ENCODE measurements around the gene GPR26. TPM values are rescaled to one million over a fixed set of nuclear protein-coding genes. Genes with fewer than 3 reads are reported as not detected.
"Not testable (repeated sequence)": the region's sequence is repeated elsewhere in the genome, so short reads cannot be mapped to it uniquely, and the experiment has no call there.

Gene GPR26
- total and polyA plus RNA-seq, 9 donors = 0.10 TPM; not detected in 8

- no peak for DNase-seq
- H3K4me3 ChIP-seq (ENCODE audit: low read length) = no peak overlapping the region
- peaks cover 18% of the 10 kb centered on the region for H3K27me3 ChIP-seq (ENCODE audit: control insufficient read depth, insufficient read depth, low read length)
- no peaks in the 10 kb centered on the region for H3K9me3 ChIP-seq (replicated peaks; ENCODE audit: control insufficient read depth, low read depth, low read length)
- H3K36me3 ChIP-seq (ENCODE audit: control insufficient read depth, insufficient read depth, low read length) = no peaks in the 10 kb centered on the region
- no peak overlapping the region for H3K27ac ChIP-seq (ENCODE audit: low read length)
- H3K4me1 ChIP-seq (ENCODE audit: control insufficient read depth, insufficient read depth, low read length) = no peaks in the 10 kb centered on the region
- 80% methylated on average over 11 of the region's 12 CpGs for WGBS (ENCODE audit: insufficient coverage)
Measured at GRCh38 chr10:123724747-123725146, 58.6 kb downstream of the GPR26 start.

GRCh38 chr10:123726381-123726780 lies 60.2 kb downstream of the GPR26 start:
- no peak overlapping the region for H3K27ac ChIP-seq (ENCODE audit: low read length)
- no peaks in the 10 kb centered on the region for H3K9me3 ChIP-seq (replicated peaks; ENCODE audit: control insufficient read depth, low read depth, low read length)
- H3K4me1 ChIP-seq (ENCODE audit: control insufficient read depth, insufficient read depth, low read length) = no peaks in the 10 kb centered on the region
- peaks cover 12% of the 10 kb centered on the region for H3K27me3 ChIP-seq (ENCODE audit: control insufficient read depth, insufficient read depth, low read length)
- no peak for DNase-seq
- no peaks in the 10 kb centered on the region for H3K36me3 ChIP-seq (ENCODE audit: control insufficient read depth, insufficient read depth, low read length)
- 43% methylated on average over 3 of the region's 3 CpGs for WGBS (ENCODE audit: insufficient coverage)
- H3K4me3 ChIP-seq (ENCODE audit: low read length) = no peak overlapping the region

- peaks cover 12% of the 10 kb centered on the region for H3K27me3 ChIP-seq (ENCODE audit: control insufficient read depth, insufficient read depth, low read length)
- no peak overlapping the region for H3K4me3 ChIP-seq (ENCODE audit: low read length)
- WGBS (ENCODE audit: insufficient coverage) = 37% methylated on average over 2 of the region's 2 CpGs
- H3K9me3 ChIP-seq (replicated peaks; ENCODE audit: control insufficient read depth, low read depth, low read length) = no peaks in the 10 kb centered on the region
- no peaks in the 10 kb centered on the region for H3K36me3 ChIP-seq (ENCODE audit: control insufficient read depth, insufficient read depth, low read length)
- peak; percentile 57 for DNase-seq
- no peak overlapping the region for H3K27ac ChIP-seq (ENCODE audit: low read length)
- H3K4me1 ChIP-seq (ENCODE audit: control insufficient read depth, insufficient read depth, low read length) = no peaks in the 10 kb centered on the region
Measured at GRCh38 chr10:123726836-123727235, 60.7 kb downstream of the GPR26 start.

GRCh38 chr10:123729523-123729922 lies 63.4 kb downstream of the GPR26 start:
- peaks cover 8% of the 10 kb centered on the region for H3K27me3 ChIP-seq (ENCODE audit: control insufficient read depth, insufficient read depth, low read length)
- H3K27ac ChIP-seq (ENCODE audit: low read length) = no peak overlapping the region
- H3K36me3 ChIP-seq (ENCODE audit: control insufficient read depth, insufficient read depth, low read length) = no peaks in the 10 kb centered on the region
- no peaks in the 10 kb centered on the region for H3K4me1 ChIP-seq (ENCODE audit: control insufficient read depth, insufficient read depth, low read length)
- 100% methylated on average over 2 of the region's 6 CpGs for WGBS (ENCODE audit: insufficient coverage)
- no peak overlapping the region for H3K4me3 ChIP-seq (ENCODE audit: low read length)
- H3K9me3 ChIP-seq (replicated peaks; ENCODE audit: control insufficient read depth, low read depth, low read length) = no peaks in the 10 kb centered on the region
- DNase-seq = no peak

- H3K9me3 ChIP-seq (replicated peaks; ENCODE audit: control insufficient read depth, low read depth, low read length); H3K4me3 ChIP-seq (ENCODE audit: low read length); H3K27me3 ChIP-seq (ENCODE audit: control insufficient read depth, insufficient read depth, low read length); H3K4me1 ChIP-seq (ENCODE audit: control insufficient read depth, insufficient read depth, low read length); H3K27ac ChIP-seq (ENCODE audit: low read length); H3K36me3 ChIP-seq (ENCODE audit: control insufficient read depth, insufficient read depth, low read length); DNase-seq: not testable (repeated sequence)
- WGBS (ENCODE audit: insufficient coverage) = no CpG with 5 or more reads among the region's 4 CpGs
Measured at GRCh38 chr10:123736917-123737316, 70.8 kb downstream of the GPR26 start.

GRCh38 chr10:123741146-123741545 lies 75.0 kb downstream of the GPR26 start:
- no peaks in the 10 kb centered on the region for H3K9me3 ChIP-seq (replicated peaks; ENCODE audit: control insufficient read depth, low read depth, low read length)
- H3K4me3 ChIP-seq (ENCODE audit: low read length) = no peak overlapping the region
- no peak overlapping the region for H3K27ac ChIP-seq (ENCODE audit: low read length)
- 80% methylated on average over 2 of the region's 7 CpGs for WGBS (ENCODE audit: insufficient coverage)
- no peak for DNase-seq
- H3K36me3 ChIP-seq (ENCODE audit: control insufficient read depth, insufficient read depth, low read length) = no peaks in the 10 kb centered on the region
- H3K27me3 ChIP-seq (ENCODE audit: control insufficient read depth, insufficient read depth, low read length) = peaks cover 24% of the 10 kb centered on the region
- H3K4me1 ChIP-seq (ENCODE audit: control insufficient read depth, insufficient read depth, low read length) = no peaks in the 10 kb centered on the region

GRCh38 chr10:123741711-123742110 lies 75.6 kb downstream of the GPR26 start:
- no peak overlapping the region for H3K4me3 ChIP-seq (ENCODE audit: low read length)
- H3K4me1 ChIP-seq (ENCODE audit: control insufficient read depth, insufficient read depth, low read length) = peaks cover 5% of the 10 kb centered on the region
- WGBS (ENCODE audit: insufficient coverage) = 78% methylated on average over 5 of the region's 5 CpGs
- H3K36me3 ChIP-seq (ENCODE audit: control insufficient read depth, insufficient read depth, low read length) = no peaks in the 10 kb centered on the region
- H3K9me3 ChIP-seq (replicated peaks; ENCODE audit: control insufficient read depth, low read depth, low read length) = no peaks in the 10 kb centered on the region
- H3K27ac ChIP-seq (ENCODE audit: low read length) = no peak overlapping the region
- H3K27me3 ChIP-seq (ENCODE audit: control insufficient read depth, insufficient read depth, low read length) = peaks cover 30% of the 10 kb centered on the region
- no peak for DNase-seq

- no peak for DNase-seq
- Histone ChIP-seq H3K9me3 (replicated peaks; ENCODE audit: control insufficient read depth, low read depth, low read length) (no peaks in the 10 kb centered on the region), H3K27ac (ENCODE audit: low read length) (no peak overlapping the region), H3K4me1 (ENCODE audit: control insufficient read depth, insufficient read depth, low read length) (peaks cover 5% of the 10 kb centered on the region), H3K36me3 (ENCODE audit: control insufficient read depth, insufficient read depth, low read length) (no peaks in the 10 kb centered on the region), H3K27me3 (ENCODE audit: control insufficient read depth, insufficient read depth, low read length) (peaks cover 32% of the 10 kb centered on the region), H3K4me3 (ENCODE audit: low read length) (no peak overlapping the region)
- 39% methylated on average over 5 of the region's 10 CpGs for WGBS (ENCODE audit: insufficient coverage)
Measured at GRCh38 chr10:123742751-123743440, 76.7 kb downstream of the GPR26 start.

GRCh38 chr10:123743441-123744223 lies 77.5 kb downstream of the GPR26 start:
- H3K9me3 ChIP-seq (replicated peaks; ENCODE audit: control insufficient read depth, low read depth, low read length) = no peaks in the 10 kb centered on the region
- H3K36me3 ChIP-seq (ENCODE audit: control insufficient read depth, insufficient read depth, low read length) = no peaks in the 10 kb centered on the region
- H3K4me1 ChIP-seq (ENCODE audit: control insufficient read depth, insufficient read depth, low read length) = peaks cover 5% of the 10 kb centered on the region
- 44% methylated on average over 13 of the region's 13 CpGs for WGBS (ENCODE audit: insufficient coverage)
- DNase-seq = peak; percentile 14
- peaks cover 32% of the 10 kb centered on the region for H3K27me3 ChIP-seq (ENCODE audit: control insufficient read depth, insufficient read depth, low read length)
- H3K4me3 ChIP-seq (ENCODE audit: low read length) = no peak overlapping the region
- no peak overlapping the region for H3K27ac ChIP-seq (ENCODE audit: low read length)

- Histone ChIP-seq H3K27ac (ENCODE audit: low read length) (no peak overlapping the region), H3K36me3 (ENCODE audit: control insufficient read depth, insufficient read depth, low read length) (no peaks in the 10 kb centered on the region), H3K4me1 (ENCODE audit: control insufficient read depth, insufficient read depth, low read length) (peaks cover 5% of the 10 kb centered on the region), H3K9me3 (replicated peaks; ENCODE audit: control insufficient read depth, low read depth, low read length) (no peaks in the 10 kb centered on the region), H3K27me3 (ENCODE audit: control insufficient read depth, insufficient read depth, low read length) (peaks cover 35% of the 10 kb centered on the region), H3K4me3 (ENCODE audit: low read length) (no peak overlapping the region)
- no peak for DNase-seq
- WGBS (ENCODE audit: insufficient coverage) = 74% methylated on average over 4 of the region's 6 CpGs
Measured at GRCh38 chr10:123744224-123744536, 78.0 kb downstream of the GPR26 start.

Measured in muscle of leg (tissue), 11 donors.